NCI-H1417 (cell line): Measurements from ENCODE around the gene C1GALT1.
"Not testable (repeated sequence)": the region's sequence is repeated elsewhere in the genome, so short reads cannot be mapped to it uniquely, and the experiment has no call there.

ENCODE experiments used
- DNase-seq, 3 experiments: peaks; one replicate each; lab custom pipeline; 2025; lab: John Stamatoyannopoulos, UW

Gene C1GALT1

GRCh38 chr7:7237201-7237977 is 55.0 kb downstream of the C1GALT1 start:
- DNase-seq: no peak

- DNase-seq: no peak
Measured at GRCh38 chr7:7237978-7238267, 55.6 kb downstream of the C1GALT1 start.

GRCh38 chr7:7239346-7239745 is 57.0 kb downstream of the C1GALT1 start:
- DNase-seq: no peak

- DNase-seq: no peak
Measured at GRCh38 chr7:7242899-7243298, 60.6 kb downstream of the C1GALT1 start.

- not testable (repeated sequence) for DNase-seq
Measured at GRCh38 chr7:7245233-7245632, 62.9 kb downstream of the C1GALT1 start.

- DNase-seq: no peak
Measured at GRCh38 chr7:7246223-7246622, 63.9 kb downstream of the C1GALT1 start.

GRCh38 chr7:7247658-7248057 is 65.3 kb downstream of the C1GALT1 start:
- no peak for DNase-seq

- no peak for DNase-seq
Measured at GRCh38 chr7:7249814-7250213, 67.5 kb downstream of the C1GALT1 start.

- no peak for DNase-seq
Measured at GRCh38 chr7:7251742-7252141, 69.4 kb downstream of the C1GALT1 start.

GRCh38 chr7:7254319-7254718 is 72.0 kb downstream of the C1GALT1 start:
- no peak for DNase-seq

GRCh38 chr7:7254908-7255307 is 72.6 kb downstream of the C1GALT1 start:
- no peak for DNase-seq

GRCh38 chr7:7256731-7257274 is 74.5 kb downstream of the C1GALT1 start:
- DNase-seq: no peak

GRCh38 chr7:7257899-7258692 is 75.8 kb downstream of the C1GALT1 start:
- no peak for DNase-seq

GRCh38 chr7:7261863-7262262 is 79.5 kb downstream of the C1GALT1 start:
- no peak for DNase-seq

GRCh38 chr7:7263297-7264230 is 81.2 kb downstream of the C1GALT1 start:
- DNase-seq: no peak

GRCh38 chr7:7264306-7265040 is 82.1 kb downstream of the C1GALT1 start:
- DNase-seq: no peak

GRCh38 chr7:7265081-7266075 is 83.0 kb downstream of the C1GALT1 start:
- peak in 1 of 3 experiments; percentile 6 for DNase-seq

- DNase-seq: no peak
Measured at GRCh38 chr7:7266257-7266881, 84.0 kb downstream of the C1GALT1 start.

GRCh38 chr7:7271094-7271874 is 88.9 kb downstream of the C1GALT1 start:
- no peak for DNase-seq
